HG03095 (cell line): ENCODE data around the gene PALM.

ENCODE experiments used
- ATAC-seq: cut with Tn5 transposase; IDR thresholded peaks from one replicate; pipeline ENCODE4 v1.9.1; 2021; ENCODE audit warnings: moderate library complexity; ENCODE audit not compliant: unreplicated experiment

Gene PALM

DNA sequence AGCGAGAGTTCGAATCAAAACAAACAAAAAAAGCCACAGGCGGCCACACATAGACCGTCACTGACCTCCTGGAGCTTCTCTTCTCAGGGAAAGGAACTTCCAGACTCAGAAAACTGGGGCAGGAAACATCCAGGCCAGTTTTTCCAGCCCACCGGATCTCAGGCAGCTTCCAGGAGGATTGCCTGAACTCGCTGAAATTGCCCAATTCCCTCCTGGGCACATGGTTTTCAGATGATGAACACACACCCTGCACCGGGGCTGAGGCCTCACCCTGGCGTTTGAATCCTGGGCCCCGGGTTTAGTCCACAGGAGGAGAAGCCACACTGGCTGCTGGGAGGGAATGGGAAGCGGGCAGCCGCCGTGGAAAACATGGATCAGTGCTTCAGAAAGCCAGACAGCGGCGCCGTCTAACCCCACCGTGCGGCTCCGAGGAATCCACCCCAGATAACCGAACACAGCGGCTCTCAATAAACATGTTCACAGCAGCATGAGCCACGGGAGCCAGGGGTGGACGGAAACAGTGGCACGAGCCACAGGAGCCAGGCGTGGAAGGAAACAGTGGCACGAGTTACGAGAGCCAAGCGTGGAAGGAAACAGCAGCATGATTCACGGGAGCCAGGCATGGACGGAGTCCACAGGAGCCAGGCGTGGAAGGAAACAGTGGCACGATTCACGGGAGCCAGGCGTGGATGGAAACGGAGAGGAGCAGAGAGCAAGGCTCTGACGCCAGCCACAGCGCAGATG lies 70.3 kb downstream of the PALM start:
- no peak for ATAC-seq

DNA sequence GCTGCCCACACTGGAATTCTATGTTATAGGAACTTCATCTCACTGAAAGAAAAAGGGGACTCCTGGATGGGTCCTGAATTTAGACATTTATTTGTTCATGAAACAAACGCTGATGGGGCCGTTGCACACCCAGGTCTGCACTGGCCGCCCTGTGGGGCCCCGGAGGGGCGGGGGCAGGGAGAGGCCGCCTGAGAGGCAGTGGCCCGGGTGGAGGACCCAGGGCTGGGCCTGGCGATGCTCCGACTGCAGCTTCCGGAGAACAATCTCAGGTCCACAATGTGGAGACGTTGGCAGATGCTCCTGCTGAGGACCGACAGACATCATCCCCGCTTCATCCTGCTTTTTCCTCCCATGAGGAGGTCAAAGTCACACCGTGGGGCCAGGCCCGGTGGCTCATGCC lies 72.2 kb downstream of the PALM start:
- no peak for ATAC-seq

DNA sequence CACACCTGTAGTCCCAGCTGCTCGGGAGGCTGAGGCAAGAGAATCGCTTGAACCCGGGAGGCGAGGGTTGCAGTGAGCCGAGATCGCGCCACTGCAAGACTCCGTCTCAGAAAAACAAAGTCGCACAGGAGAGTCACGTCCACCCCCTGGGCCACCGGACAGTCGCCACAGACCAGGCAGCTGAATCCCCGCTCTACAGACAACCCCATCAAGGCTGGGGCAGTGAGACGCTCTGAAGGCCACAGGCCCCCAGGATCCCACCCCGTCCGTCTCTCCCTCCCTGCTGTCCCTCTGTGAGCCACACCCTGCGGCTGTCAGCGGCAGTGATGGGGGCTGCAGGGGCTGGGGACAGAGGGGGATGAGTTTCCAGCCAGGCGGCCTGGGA lies 73.1 kb downstream of the PALM start:
- no peak for ATAC-seq

DNA sequence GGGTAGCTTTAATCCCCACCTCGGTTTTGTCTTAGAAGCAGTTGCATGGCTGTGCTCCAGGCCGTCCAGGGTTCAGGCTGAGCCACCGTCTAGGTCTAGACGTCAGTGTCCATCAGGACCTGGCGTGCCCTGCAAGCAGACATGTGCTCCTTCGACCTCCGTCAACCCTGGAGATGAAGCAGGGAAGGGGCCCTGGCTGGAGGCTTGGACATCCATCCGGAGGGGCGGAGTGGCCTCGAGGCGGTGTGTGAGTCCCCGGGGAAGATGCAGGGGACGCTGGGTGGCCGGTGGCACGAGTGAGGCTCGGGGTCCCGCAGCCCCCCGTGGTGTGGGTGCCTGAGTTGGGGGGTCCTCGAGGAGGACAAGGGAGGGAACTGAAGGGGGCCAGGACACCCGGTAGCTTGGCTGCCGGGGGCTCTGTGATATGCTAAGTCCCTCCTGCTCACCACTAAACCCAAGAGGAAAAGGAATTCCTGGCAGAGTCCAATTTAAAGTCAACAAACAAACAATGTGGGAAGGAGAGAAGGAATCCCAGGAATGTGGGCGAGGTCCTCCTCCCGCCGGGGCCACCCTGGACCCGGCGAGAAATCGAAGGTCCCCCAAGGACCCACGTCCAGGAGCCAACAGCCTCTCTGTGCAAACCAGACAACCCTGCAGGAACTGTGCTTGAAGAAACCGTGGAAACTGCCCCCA lies 73.6 kb downstream of the PALM start:
- no peak for ATAC-seq

DNA sequence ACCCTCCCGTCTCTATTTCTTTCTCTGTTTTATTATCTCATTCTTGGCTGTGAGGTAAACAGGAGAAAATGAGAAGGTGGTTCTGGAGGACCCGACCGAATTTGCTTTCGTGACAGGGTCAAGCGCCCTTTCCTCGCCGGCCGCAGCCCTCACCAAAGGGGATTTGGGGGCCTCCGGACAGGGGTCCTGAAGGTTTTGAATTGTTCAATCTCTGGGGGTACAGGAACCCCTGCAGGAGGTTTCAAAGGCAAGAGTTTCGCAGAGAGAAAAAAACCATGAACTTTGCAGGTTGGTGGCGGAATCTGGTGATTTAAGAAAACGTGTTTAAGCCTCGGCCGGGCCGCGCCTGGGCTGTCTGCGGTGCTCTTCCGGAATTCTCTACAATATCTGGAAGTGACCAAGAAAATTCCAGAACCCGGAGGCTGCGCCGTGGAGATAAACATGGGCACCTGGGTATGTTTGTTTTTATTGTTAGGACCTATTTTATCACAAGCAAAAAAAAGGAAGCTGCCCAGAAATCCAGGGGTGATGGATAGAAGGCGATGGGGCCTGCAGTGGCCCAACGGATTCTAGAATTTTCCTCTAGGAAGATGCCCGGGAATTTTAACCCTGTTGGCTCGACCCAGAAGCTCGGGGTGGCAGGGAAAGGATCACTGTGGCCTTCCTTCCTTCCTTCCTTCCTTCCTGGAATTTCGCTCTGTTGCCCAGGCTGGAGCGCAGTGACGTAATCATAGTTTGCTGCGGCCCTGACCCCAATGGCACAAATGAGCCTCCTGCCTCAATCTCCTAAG lies 74.3 kb downstream of the PALM start:
- no peak for ATAC-seq

DNA sequence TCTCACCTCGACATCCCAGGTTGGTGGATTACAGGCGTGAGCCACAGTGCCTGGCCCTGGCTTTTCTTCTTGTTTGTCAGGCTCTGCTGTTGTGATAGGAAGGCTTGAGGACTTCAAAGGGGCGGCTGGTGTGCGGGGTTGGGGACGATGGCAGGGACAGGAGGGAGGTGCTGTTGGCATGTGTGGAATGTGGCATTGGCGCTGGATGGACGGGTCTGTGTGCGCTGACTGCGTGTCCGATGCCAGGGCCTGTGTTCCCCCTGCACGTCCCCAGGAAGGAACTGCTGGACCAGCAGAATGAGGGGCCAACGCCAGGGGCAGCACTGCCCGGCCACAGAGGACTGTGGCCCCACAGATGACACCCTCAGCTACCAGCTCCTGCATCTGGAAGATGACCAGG lies 75.8 kb downstream of the PALM start:
- no peak for ATAC-seq

DNA sequence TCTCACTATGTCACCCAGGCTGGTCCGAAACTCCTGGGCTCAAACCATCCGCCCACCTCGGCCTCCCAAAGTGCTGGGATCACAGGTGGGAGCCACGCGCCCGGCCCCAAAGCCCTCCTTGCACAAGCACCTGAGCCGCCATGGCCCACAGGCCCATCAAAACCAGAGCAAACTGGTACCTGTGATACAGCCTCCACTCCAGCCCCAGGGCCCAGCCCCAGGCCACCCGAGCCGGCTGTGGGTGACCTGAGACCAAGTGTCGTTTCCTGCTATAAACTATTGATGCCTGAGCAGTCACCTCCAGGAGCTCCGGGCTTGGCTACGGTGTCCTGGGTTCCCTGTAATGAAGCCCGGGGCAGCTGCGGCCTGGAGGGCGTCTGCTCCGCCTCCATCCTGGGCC lies 78.8 kb downstream of the PALM start:
- no peak for ATAC-seq

DNA sequence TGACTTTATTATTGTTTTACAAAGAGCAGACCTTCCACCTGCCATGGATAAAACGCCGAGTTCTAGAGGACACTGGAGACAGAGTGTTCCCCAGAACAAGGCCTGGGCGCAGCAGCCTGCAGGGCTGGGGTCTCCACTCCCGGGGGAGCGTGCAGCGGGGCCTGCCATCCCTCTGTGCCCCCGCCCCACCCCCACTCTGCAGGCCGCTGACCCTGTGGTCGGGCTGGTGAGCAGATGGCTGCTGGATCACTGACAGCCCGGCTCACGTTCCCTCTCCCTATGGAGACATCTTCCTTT lies 79.9 kb downstream of the PALM start:
- no peak for ATAC-seq

DNA sequence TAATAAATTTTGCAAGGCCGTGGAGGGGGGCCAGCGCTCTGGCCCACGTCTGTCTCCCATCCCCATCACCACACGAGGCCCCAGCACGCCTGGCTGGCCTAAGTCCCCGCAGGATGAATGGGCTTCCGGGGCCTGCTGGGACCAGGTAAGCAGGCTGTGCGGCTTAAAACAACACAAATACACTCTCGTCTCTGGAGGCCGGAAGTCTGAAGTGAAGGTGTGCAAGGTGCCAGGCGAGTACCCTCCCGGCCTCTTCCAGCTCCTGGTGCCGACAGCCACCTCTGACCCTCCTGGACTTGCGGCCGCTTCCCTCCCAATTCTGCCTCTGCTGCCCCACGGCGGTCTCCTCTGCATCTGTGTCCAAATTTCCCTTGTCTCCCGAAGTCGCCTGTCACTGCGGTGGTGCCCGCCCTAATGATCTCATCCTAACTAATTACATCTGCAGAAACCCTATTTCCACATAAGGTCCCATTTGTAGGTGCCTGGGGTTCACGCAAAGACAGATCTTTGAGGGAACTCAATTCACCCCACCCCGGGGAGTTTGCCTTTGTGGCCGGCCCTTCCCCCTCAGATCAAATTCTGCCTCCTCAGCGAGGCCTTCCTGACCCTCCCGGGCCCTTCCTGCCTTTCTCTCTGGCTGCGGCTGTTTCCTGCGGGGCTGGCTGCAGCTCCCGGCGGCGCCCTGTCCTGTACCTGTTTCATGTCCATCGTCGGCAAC lies 80.4 kb downstream of the PALM start:
- ATAC-seq, result no peak

DNA sequence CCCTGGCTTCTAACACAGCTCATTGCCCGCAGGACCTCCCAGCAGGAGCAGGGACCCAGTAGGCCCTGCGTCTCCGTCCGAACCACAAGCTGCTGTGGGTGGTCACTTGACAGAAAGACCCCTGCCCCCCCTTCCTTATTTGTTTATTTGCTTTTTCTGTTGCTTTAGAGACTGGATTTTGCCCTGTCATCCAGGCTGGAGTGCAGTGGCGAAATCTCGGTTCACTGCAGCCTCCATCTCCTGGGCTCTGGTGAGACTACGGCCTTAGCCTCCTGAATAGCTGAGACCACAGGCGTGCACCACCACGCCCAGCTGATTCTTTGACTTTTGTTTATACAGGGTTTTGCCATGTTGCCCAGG lies 80.9 kb downstream of the PALM start:
- ATAC-seq, result no peak

DNA sequence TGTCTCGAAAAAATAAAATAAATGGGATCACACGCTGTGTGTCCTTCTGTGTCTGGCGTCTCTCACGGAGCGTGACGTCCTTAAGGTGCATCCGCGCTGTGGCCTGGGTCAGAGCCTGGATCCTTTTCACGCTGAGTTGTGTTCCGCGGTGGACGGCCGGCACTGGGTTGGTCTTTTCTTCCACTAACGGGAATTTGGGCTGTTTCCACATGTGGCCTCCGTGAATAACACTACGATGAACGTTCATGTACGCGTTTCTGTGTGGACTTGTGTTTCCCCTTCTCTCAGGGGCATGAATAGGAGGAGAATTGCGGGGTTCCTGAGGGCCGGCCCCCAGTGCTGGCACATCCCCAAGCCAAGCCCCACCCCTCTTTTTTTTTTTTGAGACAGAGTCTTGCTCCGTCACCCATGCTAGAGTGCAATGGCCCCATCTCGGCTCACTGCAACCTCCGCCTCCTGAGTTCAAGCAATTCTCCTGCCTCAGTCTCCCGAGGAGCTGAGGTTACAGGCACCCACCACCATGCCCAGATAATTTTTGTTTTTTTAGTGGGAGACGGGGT lies 82.4 kb downstream of the PALM start:
- no peak for ATAC-seq

DNA sequence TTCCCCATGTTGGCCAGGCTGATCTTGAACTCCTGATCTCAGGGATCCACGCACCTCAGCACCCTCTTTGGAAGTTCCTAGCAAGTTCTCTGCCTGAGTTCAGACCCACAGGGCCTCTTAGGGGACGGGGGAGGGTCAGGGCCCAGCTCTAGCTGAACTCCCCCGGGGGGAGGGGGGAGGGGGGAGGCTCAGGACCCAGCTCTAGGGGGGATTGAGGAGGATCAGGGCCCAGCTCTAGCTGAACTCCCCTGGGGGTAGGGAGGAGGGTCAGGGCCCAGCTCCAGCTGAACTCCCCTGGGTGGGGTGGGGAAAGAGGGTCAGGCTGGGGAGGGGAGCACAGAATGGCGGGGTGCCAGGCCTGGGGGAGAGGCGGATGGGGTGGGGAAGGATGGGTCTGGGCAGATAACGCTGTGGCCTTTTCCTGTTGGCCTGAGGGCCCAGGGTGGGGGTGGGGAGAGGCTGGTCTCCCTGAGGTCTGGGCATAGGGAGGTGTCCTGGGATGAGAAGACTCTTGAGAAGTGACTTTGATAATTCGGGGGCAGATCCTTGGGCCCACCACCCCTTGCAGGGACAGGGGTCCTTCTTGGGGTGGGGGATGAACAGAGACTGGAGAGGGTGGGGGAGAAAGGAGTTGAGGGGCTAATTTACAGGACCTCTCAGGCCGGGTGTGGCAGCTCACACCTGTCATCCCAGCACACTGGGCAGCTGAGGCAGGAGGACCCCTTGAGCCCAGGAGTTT lies 83.0 kb downstream of the PALM start:
- ATAC-seq, result no peak

DNA sequence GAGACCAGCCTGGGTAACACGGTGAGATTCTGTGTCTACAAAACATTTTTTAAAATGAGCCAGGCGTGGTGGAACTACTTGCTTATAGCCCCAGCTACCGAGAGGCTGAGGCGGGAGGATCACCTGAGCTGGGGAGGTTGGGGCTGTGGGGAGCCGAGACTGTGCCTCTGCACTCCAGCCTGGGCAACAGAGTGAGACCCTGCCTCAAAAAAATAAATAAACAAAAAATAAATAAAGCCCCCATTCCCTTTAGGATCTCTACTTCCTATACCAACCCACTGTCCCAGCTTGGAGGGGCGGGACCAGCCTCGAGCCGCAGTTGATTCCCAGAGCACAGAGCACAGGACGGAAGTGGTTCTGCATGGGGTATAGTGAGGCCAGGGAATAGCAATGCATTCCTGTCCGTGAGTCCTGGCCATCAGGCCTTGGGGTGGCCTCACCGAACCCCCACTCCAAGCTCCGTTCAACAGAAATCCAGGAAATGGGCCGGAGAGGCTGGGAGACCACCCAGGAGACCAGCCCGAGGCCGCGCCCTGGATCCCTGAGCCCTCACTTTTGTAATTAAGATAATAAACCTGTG lies 83.7 kb downstream of the PALM start:
- no peak for ATAC-seq

DNA sequence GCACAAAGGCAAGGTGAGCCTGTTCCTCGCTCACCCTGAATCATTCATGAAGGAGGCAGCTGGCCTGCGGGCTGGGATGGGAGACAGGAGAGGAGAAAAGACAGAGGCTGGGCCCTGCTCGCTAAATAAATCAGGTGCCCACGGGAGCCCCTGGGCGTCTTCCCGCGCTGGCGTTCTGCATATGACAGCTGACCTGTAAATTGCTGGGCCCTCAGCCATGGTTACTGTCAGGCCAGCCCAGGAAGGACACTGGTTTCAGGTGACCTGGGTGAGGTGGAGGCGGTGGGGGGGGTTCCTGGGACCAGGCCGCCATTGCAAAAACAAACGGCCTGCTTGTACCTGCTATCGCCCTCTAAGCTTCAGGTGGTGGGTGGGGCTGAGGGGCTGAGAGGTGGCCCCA lies 85.1 kb downstream of the PALM start:
- no peak for ATAC-seq

DNA sequence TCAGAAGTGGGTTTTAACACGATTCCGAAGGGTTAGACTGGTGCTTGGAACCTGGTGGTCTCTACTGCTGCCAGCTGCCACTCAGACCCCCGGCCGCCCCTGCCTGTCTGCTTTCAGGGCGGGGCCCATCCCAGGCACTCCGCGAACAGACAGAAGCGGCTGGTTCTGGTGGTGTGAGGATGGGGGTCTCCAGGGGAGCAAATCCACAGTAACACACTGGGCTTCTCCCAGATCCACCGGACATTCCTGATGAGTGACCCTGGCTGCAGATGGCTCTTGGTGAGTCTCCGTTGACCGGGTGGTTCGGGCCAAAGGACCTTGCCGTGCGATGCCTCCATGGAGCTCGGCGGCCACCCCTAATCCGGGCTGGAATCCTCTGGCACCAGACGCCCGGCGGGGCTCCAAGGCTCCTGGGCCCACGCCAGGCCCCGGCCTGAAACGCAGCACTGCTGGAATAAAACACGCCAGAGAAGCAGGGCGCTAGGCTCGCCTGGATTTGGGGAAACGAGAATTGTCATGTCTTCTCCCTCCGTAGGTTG lies 86.4 kb downstream of the PALM start:
- no peak for ATAC-seq

DNA sequence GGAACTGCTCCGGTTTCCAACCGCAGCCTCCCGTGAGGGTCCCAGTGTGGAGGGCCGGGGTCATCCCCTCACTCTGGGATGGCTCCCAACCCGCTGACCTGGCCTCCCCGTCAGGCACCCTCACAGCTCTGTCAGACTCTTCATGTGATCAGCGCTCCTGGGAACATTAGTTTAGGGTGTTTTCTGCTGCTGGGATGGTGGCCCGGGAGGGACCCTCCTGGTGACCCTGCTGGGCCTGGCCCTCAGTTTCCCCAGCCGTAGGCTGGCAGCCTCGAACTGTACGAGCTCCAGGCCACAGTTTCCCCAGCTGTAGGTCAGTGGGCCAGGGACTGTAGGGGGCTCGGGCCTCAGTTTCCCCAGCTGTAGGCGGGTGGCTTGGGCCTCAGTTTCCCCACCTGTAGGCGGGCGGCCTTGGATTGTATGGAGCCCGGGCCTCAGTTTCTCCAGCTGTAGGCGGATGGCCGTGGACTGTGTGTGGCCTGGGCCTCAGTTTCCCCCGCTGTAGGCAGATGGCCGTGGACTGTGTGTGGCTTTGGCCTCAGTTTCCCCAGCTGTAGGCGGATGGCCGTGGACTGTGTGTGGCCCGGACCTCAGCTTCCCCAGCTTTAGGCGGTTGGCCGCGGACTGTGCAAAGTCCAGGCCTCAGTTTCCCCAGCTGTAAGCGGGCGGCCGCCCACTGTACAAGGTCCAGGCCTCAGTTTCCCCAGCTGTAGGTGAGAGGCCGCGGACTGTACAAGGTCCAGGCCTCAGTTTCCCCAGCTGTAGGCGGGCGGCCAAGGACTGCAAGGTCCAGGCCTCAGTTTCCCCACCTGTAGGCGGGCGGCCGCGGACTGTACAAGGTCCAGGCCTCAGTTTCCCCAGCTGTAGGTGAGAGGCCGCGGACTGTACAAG lies 87.2 kb downstream of the PALM start:
- no peak for ATAC-seq

DNA sequence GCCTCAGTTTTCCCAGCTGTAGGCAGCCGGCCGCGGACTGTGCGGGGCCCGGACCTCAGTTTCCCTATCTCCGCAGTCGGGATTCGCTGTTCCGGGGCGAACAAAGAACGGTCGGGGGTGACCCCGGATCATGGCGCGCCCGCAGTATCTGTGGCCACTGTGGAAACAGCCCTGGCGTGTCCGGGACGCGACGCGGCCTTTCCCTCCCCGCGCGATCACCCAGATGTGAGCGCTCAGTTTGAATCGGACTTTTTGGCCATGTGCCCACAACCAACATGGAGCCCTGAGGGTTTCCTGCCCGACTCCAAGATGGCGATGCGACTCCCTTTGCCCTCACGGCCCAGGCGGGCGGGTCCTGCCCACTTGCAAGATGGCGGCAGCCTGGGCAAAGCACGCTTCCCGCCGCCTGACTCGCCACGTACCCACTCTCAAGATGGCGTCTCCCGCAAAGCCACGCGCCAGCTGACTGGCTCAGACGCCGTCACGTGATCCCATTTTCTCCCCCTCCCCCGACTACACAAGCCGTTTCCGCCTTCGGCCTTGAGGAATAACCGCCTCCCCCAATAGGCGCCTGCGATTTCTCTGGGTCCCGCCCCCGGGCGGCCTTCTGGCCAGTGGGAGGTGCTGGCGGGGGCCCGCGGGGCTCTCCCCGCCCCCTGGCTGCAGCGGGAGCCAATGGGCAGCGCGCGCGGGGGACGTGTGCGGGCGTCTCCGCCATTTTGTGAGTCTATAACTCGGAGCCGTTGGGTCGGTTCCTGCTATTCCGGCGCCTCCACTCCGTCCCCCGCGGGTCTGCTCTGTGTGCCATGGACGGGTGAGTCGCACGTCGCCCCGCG lies 88.2 kb downstream of the PALM start, which contains the start of gene PTBP1:
Gene PTBP1, plus strand, starts transcription at position 761 of the 836 bp plus-strand sequence. Its CDS starts 46 bp downstream, at position 807.
- ATAC-seq, result peak; percentile 56
